Measurements from ENCODE around the gene SGTA.
"Not testable (repeated sequence)": the region's sequence is repeated elsewhere in the genome, so short reads cannot be mapped to it uniquely, and the experiment has no call there.

Gene SGTA

GRCh38 chr19:2713170-2713569 lies 69.9 kb downstream of the SGTA start:
- DNase-seq (ENCODE audit: low spot score) = not testable (repeated sequence)

GRCh38 chr19:2711875-2712205 lies 71.2 kb downstream of the SGTA start:
- DNase-seq (ENCODE audit: low spot score) = no peak

- DNase-seq (ENCODE audit: low spot score) = peak; percentile 49
These were observed 71.8 kb downstream of the SGTA start for GRCh38 chr19:2711172-2711874.

GRCh38 chr19:2706251-2706650 lies 76.8 kb downstream of the SGTA start:
- no peak for DNase-seq (ENCODE audit: low spot score)
